ENCODE results near the gene SGMS1.
"Not testable (repeated sequence)": the region's sequence is repeated elsewhere in the genome, so short reads cannot be mapped to it uniquely, and the experiment has no call there.

SGMS1 gene

GRCh38 chr10:50362547-50363125 is 261.1 kb downstream of the SGMS1 start:
- DNase-seq (ENCODE audit: low spot score), result peak; percentile 67
- TF ChIP-seq CTCF (IDR thresholded peaks at IDR 0.05; ENCODE audit: extremely low read depth, missing control alignments), result no peak

GRCh38 chr10:50361946-50362345 is 261.8 kb downstream of the SGMS1 start:
- TF ChIP-seq CTCF (IDR thresholded peaks at IDR 0.05; ENCODE audit: extremely low read depth, missing control alignments), result no peak
- DNase-seq (ENCODE audit: low spot score), result no peak

GRCh38 chr10:50360077-50360850 is 263.5 kb downstream of the SGMS1 start:
- no peak for TF ChIP-seq CTCF (IDR thresholded peaks at IDR 0.05; ENCODE audit: extremely low read depth, missing control alignments)
- no peak for DNase-seq (ENCODE audit: low spot score)

- DNase-seq (ENCODE audit: low spot score), result no peak
- TF ChIP-seq CTCF (IDR thresholded peaks at IDR 0.05; ENCODE audit: extremely low read depth, missing control alignments), result no peak
Observed at GRCh38 chr10:50358925-50359687, 264.6 kb downstream of the SGMS1 start.

- no peak for TF ChIP-seq CTCF (IDR thresholded peaks at IDR 0.05; ENCODE audit: extremely low read depth, missing control alignments)
- DNase-seq (ENCODE audit: low spot score), result no peak
Observed at GRCh38 chr10:50358411-50358810, 265.3 kb downstream of the SGMS1 start.

- DNase-seq (ENCODE audit: low spot score), result not testable (repeated sequence)
Observed at GRCh38 chr10:50356481-50356832, 267.3 kb downstream of the SGMS1 start.

- not testable (repeated sequence) for DNase-seq (ENCODE audit: low spot score)
Observed at GRCh38 chr10:50355693-50356480, 267.9 kb downstream of the SGMS1 start.

Measured in GM20000 (cell line).